ENCODE results near the gene CUL7. TPM values are rescaled to one million over a fixed set of nuclear protein-coding genes. Genes with fewer than 3 reads are reported as not detected.

Gene CUL7
- total and polyA plus RNA-seq, 2 of the 8 experiments (the other 6 are each of a cell fraction or from before 2014, with no cell fraction given), result 10.8 to 15.0 TPM

GRCh38 chr6:43009124-43009523 lies 44.5 kb downstream of the CUL7 start (continued):
- peak; percentile 16 to 36; a peak in 2 of 4 replicates for TF ChIP-seq RAD21 (IDR thresholded peaks at IDR 0.05 in 1 of 2, conservative IDR thresholded peaks at IDR 0.05 in 1 of 2; ENCODE audit: low read depth in 2 of 2, low read length in 2 of 2)
